Measurements from ENCODE around the gene EPS15. TPM values are rescaled to one million over a fixed set of nuclear protein-coding genes. Genes with fewer than 3 reads are reported as not detected.
"Not testable (repeated sequence)": the region's sequence is repeated elsewhere in the genome, so short reads cannot be mapped to it uniquely, and the experiment has no call there.

The EPS15 gene
- polyA plus RNA-seq, 1 donor (not counting 4 experiments of a cell fraction or from before 2014, with no cell fraction given): 33.2 TPM

DNA sequence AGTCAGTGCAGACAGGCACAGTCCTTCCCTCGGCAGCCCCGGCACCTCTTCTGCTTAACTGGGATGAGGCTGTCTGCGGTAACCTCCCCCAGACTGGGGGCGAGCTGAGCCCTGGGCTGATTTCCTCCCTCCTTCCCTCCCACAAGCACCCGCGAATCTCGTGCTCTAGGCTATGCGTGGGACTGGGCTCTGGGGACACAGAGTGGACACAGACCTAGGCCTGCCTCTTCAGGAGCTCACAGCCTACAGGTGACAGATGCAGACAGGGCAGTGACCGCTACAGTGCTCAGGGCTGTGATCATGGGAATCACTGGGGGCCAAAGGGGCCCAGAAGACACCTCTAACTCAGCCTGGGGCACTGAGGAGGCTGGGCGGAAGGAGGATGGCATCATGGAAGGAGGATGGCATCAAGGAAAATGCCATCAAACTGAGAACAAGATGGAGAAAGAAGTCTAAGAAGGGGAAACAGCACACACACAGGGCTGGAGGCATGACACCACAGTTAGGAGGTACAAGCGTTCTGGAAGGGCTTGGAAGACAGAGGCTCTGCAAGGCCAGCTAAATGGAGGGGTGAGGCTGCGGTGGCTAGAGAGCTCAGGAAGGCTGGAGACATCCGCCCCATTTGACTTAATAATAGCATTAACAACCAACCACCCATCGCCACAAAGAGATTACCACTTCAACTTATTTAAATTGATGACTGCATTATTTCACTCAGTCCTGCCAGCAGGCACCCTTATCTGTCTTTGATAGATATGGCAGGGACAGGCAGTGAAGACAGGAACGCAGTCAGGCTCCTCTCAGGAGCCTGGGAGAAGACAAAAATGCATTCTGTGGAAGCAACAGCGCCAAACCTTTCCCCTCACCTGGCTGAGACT, 192.9 kb downstream of the EPS15 start:
- no peak overlapping the region for H3K4me3 ChIP-seq (ENCODE audit: control insufficient read depth in 2 of 3, extremely low read depth in 1 of 3, insufficient read depth in 2 of 3, low read depth in 1 of 3, low read length in 3 of 3)
- H2AFZ ChIP-seq (ENCODE audit: control insufficient read depth, low read length): no peak overlapping the region
- no peaks in the 10 kb centered on the region for H3K36me3 ChIP-seq (ENCODE audit: control insufficient read depth in 2 of 2, extremely low read depth in 1 of 2, insufficient read depth in 2 of 2, low read length in 2 of 2)
- no peak overlapping the region for H3K27ac ChIP-seq (ENCODE audit: control insufficient read depth, insufficient read depth, low read length)
- no peak overlapping the region for H3K4me2 ChIP-seq (ENCODE audit: control insufficient read depth, extremely low read depth, insufficient read depth, low read depth, low read length)
- no peak for TF ChIP-seq EZH2 (IDR thresholded peaks at IDR 0.05; ENCODE audit: low read length)
- TF ChIP-seq, protein P1, sequence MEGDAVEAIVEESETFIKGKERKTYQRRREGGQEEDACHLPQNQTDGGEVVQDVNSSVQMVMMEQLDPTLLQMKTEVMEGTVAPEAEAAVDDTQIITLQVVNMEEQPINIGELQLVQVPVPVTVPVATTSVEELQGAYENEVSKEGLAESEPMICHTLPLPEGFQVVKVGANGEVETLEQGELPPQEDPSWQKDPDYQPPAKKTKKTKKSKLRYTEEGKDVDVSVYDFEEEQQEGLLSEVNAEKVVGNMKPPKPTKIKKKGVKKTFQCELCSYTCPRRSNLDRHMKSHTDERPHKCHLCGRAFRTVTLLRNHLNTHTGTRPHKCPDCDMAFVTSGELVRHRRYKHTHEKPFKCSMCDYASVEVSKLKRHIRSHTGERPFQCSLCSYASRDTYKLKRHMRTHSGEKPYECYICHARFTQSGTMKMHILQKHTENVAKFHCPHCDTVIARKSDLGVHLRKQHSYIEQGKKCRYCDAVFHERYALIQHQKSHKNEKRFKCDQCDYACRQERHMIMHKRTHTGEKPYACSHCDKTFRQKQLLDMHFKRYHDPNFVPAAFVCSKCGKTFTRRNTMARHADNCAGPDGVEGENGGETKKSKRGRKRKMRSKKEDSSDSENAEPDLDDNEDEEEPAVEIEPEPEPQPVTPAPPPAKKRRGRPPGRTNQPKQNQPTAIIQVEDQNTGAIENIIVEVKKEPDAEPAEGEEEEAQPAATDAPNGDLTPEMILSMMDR (optimal IDR thresholded peaks at IDR 0.05 in 1 of 3, IDR thresholded peaks at IDR 0.05 in 1 of 3, conservative IDR thresholded peaks at IDR 0.05 in 1 of 3; ENCODE audit: extremely low read depth in 1 of 3, insufficient read depth in 2 of 3, low read length in 3 of 3): no peak
- peaks cover 8% of the 10 kb centered on the region for H3K27me3 ChIP-seq (ENCODE audit: control insufficient read depth, extremely low read depth, insufficient read depth, low read length)
- DNase-seq (ENCODE audit: low read depth, low spot score) (no peak), FAIRE-seq (no peak)
- no peaks in the 10 kb centered on the region for H3K9me1 ChIP-seq (ENCODE audit: control insufficient read depth, extremely low read depth, insufficient read depth, low read length)
- no peaks in the 10 kb centered on the region for H3K9me3 ChIP-seq (ENCODE audit: control insufficient read depth, low read depth, low read length)
- H3K4me1 ChIP-seq (ENCODE audit: control insufficient read depth, extremely low read depth, insufficient read depth, low read length): peaks cover 4% of the 10 kb centered on the region
- no peaks in the 10 kb centered on the region for H3K79me2 ChIP-seq (ENCODE audit: control insufficient read depth, insufficient read depth, low read length)
- H4K20me1 ChIP-seq (ENCODE audit: control insufficient read depth, extremely low read depth, insufficient read depth, low read length): no peaks in the 10 kb centered on the region
- dilution Hi-C loops (cut with MboI; ENCODE audit: extremely low pct_ligation_motif_present, low sequenced_read_pairs): no loop called here
- no peak overlapping the region for H3K9ac ChIP-seq (ENCODE audit: control insufficient read depth, extremely low read depth, insufficient read depth, low read length)

GRCh38 chr1:51325391-51325790, 193.7 kb downstream of the EPS15 start:
- no peaks in the 10 kb centered on the region for H3K4me1 ChIP-seq (ENCODE audit: control insufficient read depth, extremely low read depth, insufficient read depth, low read length)
- no peak for DNase-seq (ENCODE audit: low read depth, low spot score)
- H3K9me1 ChIP-seq (ENCODE audit: control insufficient read depth, extremely low read depth, insufficient read depth, low read length): no peaks in the 10 kb centered on the region
- no peak overlapping the region for H2AFZ ChIP-seq (ENCODE audit: control insufficient read depth, low read length)
- H3K36me3 ChIP-seq (ENCODE audit: control insufficient read depth in 2 of 2, extremely low read depth in 1 of 2, insufficient read depth in 2 of 2, low read length in 2 of 2): no peaks in the 10 kb centered on the region
- H3K27ac ChIP-seq (ENCODE audit: control insufficient read depth, insufficient read depth, low read length): no peak overlapping the region
- no peak overlapping the region for H3K4me2 ChIP-seq (ENCODE audit: control insufficient read depth, extremely low read depth, insufficient read depth, low read depth, low read length)
- dilution Hi-C loops (cut with MboI; ENCODE audit: extremely low pct_ligation_motif_present, low sequenced_read_pairs): no loop called here
- H3K79me2 ChIP-seq (ENCODE audit: control insufficient read depth, insufficient read depth, low read length): no peaks in the 10 kb centered on the region
- H3K4me3 ChIP-seq (ENCODE audit: control insufficient read depth in 2 of 3, extremely low read depth in 1 of 3, insufficient read depth in 2 of 3, low read depth in 1 of 3, low read length in 3 of 3): no peak overlapping the region
- no peaks in the 10 kb centered on the region for H4K20me1 ChIP-seq (ENCODE audit: control insufficient read depth, extremely low read depth, insufficient read depth, low read length)
- H3K9ac ChIP-seq (ENCODE audit: control insufficient read depth, extremely low read depth, insufficient read depth, low read length): no peak overlapping the region
- no peak for FAIRE-seq
- H3K9me3 ChIP-seq (ENCODE audit: control insufficient read depth, low read depth, low read length): no peaks in the 10 kb centered on the region
- H3K27me3 ChIP-seq (ENCODE audit: control insufficient read depth, extremely low read depth, insufficient read depth, low read length): peaks cover 8% of the 10 kb centered on the region
- TF ChIP-seq EZH2 (IDR thresholded peaks at IDR 0.05; ENCODE audit: low read length): no peak
- TF ChIP-seq, protein P1 (optimal IDR thresholded peaks at IDR 0.05 in 1 of 3, IDR thresholded peaks at IDR 0.05 in 1 of 3, conservative IDR thresholded peaks at IDR 0.05 in 1 of 3; ENCODE audit: extremely low read depth in 1 of 3, insufficient read depth in 2 of 3, low read length in 3 of 3): no peak

- H3K27ac ChIP-seq (ENCODE audit: control insufficient read depth, insufficient read depth, low read length); H4K20me1 ChIP-seq (ENCODE audit: control insufficient read depth, extremely low read depth, insufficient read depth, low read length); H3K9ac ChIP-seq (ENCODE audit: control insufficient read depth, extremely low read depth, insufficient read depth, low read length); H3K36me3 ChIP-seq (ENCODE audit: control insufficient read depth in 2 of 2, extremely low read depth in 1 of 2, insufficient read depth in 2 of 2, low read length in 2 of 2); H3K9me1 ChIP-seq (ENCODE audit: control insufficient read depth, extremely low read depth, insufficient read depth, low read length); H3K9me3 ChIP-seq (ENCODE audit: control insufficient read depth, low read depth, low read length); H3K4me1 ChIP-seq (ENCODE audit: control insufficient read depth, extremely low read depth, insufficient read depth, low read length); H3K79me2 ChIP-seq (ENCODE audit: control insufficient read depth, insufficient read depth, low read length); H3K4me3 ChIP-seq (ENCODE audit: control insufficient read depth in 2 of 3, extremely low read depth in 1 of 3, insufficient read depth in 2 of 3, low read depth in 1 of 3, low read length in 3 of 3); H2AFZ ChIP-seq (ENCODE audit: control insufficient read depth, low read length); dilution Hi-C loops (cut with MboI; ENCODE audit: extremely low pct_ligation_motif_present, low sequenced_read_pairs); FAIRE-seq; H3K27me3 ChIP-seq (ENCODE audit: control insufficient read depth, extremely low read depth, insufficient read depth, low read length); DNase-seq (ENCODE audit: low read depth, low spot score); H3K4me2 ChIP-seq (ENCODE audit: control insufficient read depth, extremely low read depth, insufficient read depth, low read depth, low read length): not testable (repeated sequence)
Observed at GRCh38 chr1:51325011-51325385, 194.1 kb downstream of the EPS15 start.

Data from keratinocyte (primary cell).